BE2C (cell line): ENCODE results near the gene CFB.
"Not testable (repeated sequence)": the region's sequence is repeated elsewhere in the genome, so short reads cannot be mapped to it uniquely, and the experiment has no call there.

Source experiments
- DNase-seq: peaks from one replicate; pipeline ENCODE4 v3.0.0-alpha.2; 2020
- H3K27me3 ChIP-seq: fragments of 250-450 bp; sonication (Bioruptor Pico); 2 replicates; pipeline ENCODE4 v1.5.1; 2020; ENCODE audit warnings: mild to moderate bottlenecking
- H3K36me3 ChIP-seq: fragments of 250-450 bp; sonication (Bioruptor Pico); 2 replicates; pipeline ENCODE4 v1.5.1; 2020; ENCODE audit warnings: mild to moderate bottlenecking
- H3K4me1 ChIP-seq: fragments of 250-450 bp; sonication (Bioruptor Pico); 2 replicates; pipeline ENCODE4 v1.5.1; 2020
- H3K4me3 ChIP-seq: 2 replicates; pipeline ENCODE4 v1.5.1; 2011; ENCODE audit warnings: low read depth, low read length
- H3K9me3 ChIP-seq: fragments of 250-450 bp; sonication (Bioruptor Pico); 2 replicates; pipeline ENCODE4 v1.5.1; 2020
- TF ChIP-seq, protein P1 (sequence below): IDR thresholded peaks from 2 replicates; pipeline ENCODE4 v1.5.1; 2012; ENCODE audit warnings: mild to moderate bottlenecking, low read depth, low read length

The CFB gene

DNA sequence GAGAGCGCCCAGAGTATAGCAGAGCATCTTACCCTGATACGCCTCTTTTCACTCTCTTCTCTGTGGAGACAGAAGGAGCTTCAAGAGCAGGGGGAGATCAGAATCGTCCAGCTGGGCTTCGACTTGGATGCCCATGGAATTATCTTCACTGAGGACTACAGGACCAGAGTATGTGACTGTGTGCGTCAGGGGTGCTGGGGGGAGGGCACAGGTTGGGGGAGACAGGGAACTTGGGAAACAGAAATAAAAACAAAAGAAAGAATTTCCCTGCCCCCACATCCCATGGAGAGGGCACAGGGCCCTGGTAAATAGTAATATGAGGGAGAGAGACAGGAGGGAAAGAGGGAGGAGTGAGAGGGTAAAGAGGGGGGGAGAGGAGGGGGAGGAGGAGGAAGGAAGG is 32.9 kb downstream of the CFB start:
- no peaks in the 10 kb centered on the region; the same call in 1 of the 2 replicates for H3K36me3 ChIP-seq
- H3K27me3 ChIP-seq, result no peaks in the 10 kb centered on the region
- H3K4me3 ChIP-seq, result no peak overlapping the region
- no peaks in the 10 kb centered on the region for H3K4me1 ChIP-seq
- TF ChIP-seq, protein P1, sequence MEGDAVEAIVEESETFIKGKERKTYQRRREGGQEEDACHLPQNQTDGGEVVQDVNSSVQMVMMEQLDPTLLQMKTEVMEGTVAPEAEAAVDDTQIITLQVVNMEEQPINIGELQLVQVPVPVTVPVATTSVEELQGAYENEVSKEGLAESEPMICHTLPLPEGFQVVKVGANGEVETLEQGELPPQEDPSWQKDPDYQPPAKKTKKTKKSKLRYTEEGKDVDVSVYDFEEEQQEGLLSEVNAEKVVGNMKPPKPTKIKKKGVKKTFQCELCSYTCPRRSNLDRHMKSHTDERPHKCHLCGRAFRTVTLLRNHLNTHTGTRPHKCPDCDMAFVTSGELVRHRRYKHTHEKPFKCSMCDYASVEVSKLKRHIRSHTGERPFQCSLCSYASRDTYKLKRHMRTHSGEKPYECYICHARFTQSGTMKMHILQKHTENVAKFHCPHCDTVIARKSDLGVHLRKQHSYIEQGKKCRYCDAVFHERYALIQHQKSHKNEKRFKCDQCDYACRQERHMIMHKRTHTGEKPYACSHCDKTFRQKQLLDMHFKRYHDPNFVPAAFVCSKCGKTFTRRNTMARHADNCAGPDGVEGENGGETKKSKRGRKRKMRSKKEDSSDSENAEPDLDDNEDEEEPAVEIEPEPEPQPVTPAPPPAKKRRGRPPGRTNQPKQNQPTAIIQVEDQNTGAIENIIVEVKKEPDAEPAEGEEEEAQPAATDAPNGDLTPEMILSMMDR, result no peak
- no peaks in the 10 kb centered on the region for H3K9me3 ChIP-seq
- DNase-seq, result no peak

DNA sequence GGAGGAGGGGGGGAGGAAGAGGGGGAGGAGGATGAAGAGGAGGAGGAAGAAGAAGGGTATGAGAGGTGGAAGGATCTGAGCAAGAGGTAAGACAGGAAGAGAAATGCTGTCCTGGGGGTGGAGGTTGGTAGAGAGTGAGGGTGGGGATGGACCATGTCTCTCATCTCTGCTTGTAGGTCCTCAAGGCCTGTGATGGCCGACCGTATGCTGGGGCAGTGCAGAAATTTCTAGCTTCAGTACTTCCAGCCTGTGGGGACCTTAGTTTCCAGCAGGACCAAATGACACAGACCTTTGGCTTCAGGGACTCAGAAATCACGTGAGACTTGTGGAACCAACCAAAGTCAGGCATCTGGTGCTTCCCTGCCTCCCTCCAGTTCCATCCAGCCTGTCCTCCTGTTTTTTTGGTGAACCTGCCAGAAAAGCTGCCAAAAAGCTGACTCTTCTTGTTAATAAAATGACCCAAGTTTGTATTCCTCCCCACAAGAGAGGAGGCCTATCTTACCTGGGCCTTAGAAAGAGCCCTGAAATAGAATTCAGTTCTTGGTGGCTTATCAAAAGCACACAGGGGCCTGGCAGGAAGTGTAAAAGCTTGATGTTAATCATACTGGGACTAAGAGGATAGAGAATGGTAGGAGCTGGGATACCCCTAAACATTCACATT is 33.5 kb downstream of the CFB start:
- TF ChIP-seq, protein P1, result no peak
- no peak overlapping the region for H3K4me3 ChIP-seq
- no peaks in the 10 kb centered on the region for H3K4me1 ChIP-seq

DNA sequence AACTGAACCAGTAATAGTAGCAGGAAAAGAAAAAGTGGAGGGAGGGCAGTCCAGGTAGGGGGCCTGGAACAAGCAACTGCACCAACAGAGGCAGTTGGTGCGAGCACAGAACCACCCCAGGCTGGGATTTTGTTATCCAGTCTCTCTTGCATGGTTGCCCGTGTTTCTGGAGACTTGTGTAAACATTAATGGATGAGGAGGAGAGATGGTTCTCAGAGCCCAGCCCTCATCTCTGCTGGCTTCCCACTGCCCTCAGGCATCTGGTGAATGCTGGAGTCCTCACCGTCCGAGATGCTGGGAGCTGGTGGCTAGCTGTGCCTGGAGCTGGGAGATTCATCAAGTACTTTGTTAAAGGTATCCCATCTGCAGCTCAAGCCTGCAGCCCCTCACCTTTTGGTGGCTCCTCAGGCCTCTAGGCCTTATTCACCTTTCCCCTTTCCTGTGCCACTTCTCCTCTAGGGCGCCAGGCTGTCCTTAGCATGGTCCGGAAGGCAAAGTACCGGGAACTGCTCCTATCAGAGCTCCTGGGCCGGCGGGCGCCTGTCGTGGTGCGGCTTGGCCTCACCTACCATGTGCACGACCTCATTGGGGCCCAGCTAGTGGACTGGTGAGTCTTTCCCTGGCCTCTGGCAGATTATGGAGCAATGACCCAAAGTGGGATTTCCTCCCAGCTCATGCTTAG is 34.4 kb downstream of the CFB start:
- not testable (repeated sequence) for H3K36me3 ChIP-seq, H3K9me3 ChIP-seq, H3K4me1 ChIP-seq, DNase-seq, H3K27me3 ChIP-seq, H3K4me3 ChIP-seq

More for the DNA sequence above, 33.5 kb downstream of the CFB start:
- no peak for DNase-seq
- no peaks in the 10 kb centered on the region; the same call in 1 of the 2 replicates for H3K36me3 ChIP-seq
- H3K9me3 ChIP-seq, result no peaks in the 10 kb centered on the region
- H3K27me3 ChIP-seq, result no peaks in the 10 kb centered on the region

DNA sequence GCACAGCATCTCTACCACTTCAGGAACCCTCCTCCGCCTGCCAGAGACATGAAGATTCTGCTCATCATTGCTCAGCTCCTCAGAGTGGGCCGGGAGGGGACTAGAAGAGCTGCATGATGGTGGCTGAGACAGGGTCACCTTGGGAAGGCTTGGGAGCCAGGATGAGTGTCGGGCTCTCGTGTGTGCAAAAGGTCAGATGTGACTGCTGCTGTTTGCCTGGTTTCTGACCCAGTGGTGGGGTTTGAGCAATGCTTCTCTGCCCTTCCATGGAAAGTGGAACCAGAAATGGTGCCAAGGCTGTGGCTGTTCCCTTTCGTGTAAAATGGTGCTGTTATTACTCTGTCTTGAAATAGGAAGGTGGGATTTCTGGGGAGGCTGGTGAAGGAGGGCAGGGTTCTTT is 35.1 kb downstream of the CFB start:
- H3K9me3 ChIP-seq, H3K36me3 ChIP-seq, H3K4me1 ChIP-seq, H3K4me3 ChIP-seq, H3K27me3 ChIP-seq, DNase-seq: not testable (repeated sequence)

DNA sequence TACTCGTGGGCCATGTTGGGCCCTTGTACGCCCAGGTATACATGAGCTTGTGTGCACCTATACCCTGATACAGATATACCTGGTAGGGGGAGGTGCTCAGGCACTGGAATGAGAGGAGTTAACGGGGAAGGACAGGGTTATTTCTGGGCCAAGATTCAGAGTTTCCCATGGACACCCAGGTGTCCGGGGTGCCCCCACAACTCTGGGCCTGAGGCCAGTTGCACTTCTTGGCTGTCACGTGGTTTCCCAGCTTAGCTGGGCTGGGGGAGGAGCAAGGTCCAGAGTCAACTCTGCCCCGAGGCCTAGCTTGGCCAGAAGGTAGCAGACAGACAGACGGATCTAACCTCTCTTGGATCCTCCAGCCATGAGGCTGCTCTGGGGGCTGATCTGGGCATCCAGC is 35.8 kb downstream of the CFB start, which contains the start of gene C4A:
Gene C4A, plus strand, starts transcription at position 314 of the 400 bp plus-strand sequence. Its CDS starts 51 bp downstream, at position 365.
- not testable (repeated sequence) for H3K4me1 ChIP-seq, H3K27me3 ChIP-seq, H3K36me3 ChIP-seq, H3K9me3 ChIP-seq, DNase-seq, H3K4me3 ChIP-seq

DNA sequence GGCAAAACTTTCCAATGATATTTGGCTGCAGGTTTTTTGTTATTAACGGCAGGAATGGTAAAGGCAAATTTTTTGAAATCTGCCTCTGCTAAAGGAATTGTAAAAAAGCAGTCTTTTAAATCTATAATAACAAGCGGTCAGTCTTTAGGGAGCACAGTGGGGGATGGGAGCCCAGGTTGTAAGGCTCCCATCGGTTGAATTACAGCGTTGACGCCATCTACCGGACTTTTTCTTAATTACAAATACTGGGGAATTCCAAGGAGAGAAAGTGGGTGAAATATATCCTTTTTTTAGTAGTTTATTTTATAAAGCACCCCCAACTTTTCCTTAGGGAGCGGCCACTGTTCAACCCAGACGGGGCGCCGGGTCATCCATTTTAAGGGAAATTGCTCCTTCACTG is 43.5 kb downstream of the CFB start:
- not testable (repeated sequence) for H3K4me3 ChIP-seq, H3K36me3 ChIP-seq, DNase-seq, H3K4me1 ChIP-seq, H3K27me3 ChIP-seq, H3K9me3 ChIP-seq

DNA sequence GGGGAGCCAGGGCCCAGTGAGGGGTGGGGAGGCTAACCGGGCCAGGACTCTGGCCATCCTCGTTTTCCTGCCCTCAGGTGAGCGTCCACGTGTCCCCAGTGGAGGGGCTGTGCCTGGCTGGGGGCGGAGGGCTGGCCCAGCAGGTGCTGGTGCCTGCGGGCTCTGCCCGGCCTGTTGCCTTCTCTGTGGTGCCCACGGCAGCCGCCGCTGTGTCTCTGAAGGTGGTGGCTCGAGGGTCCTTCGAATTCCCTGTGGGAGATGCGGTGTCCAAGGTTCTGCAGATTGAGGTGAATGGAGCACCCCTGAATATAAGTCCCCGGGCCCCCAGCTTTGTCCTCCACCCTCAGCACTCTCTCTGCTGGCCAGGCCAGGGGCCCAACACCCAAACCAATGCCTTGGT is 48.5 kb downstream of the CFB start:
- not testable (repeated sequence) for DNase-seq, H3K4me3 ChIP-seq

DNA sequence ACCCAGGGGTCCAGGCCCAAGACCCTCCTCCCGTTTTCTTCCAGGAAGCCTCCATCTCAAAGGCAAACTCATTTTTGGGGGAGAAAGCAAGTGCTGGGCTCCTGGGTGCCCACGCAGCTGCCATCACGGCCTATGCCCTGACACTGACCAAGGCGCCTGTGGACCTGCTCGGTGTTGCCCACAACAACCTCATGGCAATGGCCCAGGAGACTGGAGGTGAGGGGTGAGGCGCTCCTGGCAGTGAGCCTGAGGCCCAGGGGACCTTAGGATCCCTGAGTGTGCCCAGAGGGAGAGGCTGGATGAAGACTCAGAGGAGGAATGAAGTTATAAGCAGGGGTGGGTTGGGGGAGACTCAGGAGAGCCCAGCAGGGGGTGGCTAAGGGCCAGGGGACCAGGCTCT is 50.5 kb downstream of the CFB start:
- H3K9me3 ChIP-seq, H3K4me1 ChIP-seq, H3K27me3 ChIP-seq, H3K4me3 ChIP-seq, H3K36me3 ChIP-seq, DNase-seq: not testable (repeated sequence)

More for the DNA sequence above, 48.5 kb downstream of the CFB start:
- not testable (repeated sequence) for H3K27me3 ChIP-seq, H3K9me3 ChIP-seq, H3K36me3 ChIP-seq, H3K4me1 ChIP-seq
